Mesenteric fat pad (tissue), 1 donor: ENCODE data around the gene KRTAP19-7. TPM values are rescaled to one million over a fixed set of nuclear protein-coding genes. Genes with fewer than 3 reads are reported as not detected.

Source experiments
- total RNA-seq: library from RNA; stranded (reverse); fragmentation: NEBNext Ultra II Directional; extraction: Animal tissue kit (Norgen Biotek cat#: 25700); gene quantifications from one replicate; pipeline ENCODE4 v1.2.1, GENCODE V29; 2021
- donor health status: DM: yes; HTN: yes; CAD: no.

Gene KRTAP19-7
- total RNA-seq, 1 donor from 2014 or later: not detected

Other genes starting within 250 kb of the KRTAP19-7 start
- not detected for gene KRTAP26-1, start 241.0 kb downstream of the KRTAP19-7 start, total RNA-seq
- not detected for gene KRTAP27-1, start 223.6 kb downstream of the KRTAP19-7 start, total RNA-seq
- not detected for gene KRTAP23-1, start 212.7 kb downstream of the KRTAP19-7 start, total RNA-seq
- not detected for gene KRTAP13-2, start 189.0 kb downstream of the KRTAP19-7 start, total RNA-seq
- gene KRTAP13-1, start 165.3 kb downstream of the KRTAP19-7 start, total RNA-seq: not detected
- gene KRTAP13-3, start 135.4 kb downstream of the KRTAP19-7 start, total RNA-seq: not detected
- gene KRTAP13-4, start 131.1 kb downstream of the KRTAP19-7 start, total RNA-seq: not detected
- not detected for gene KRTAP15-1, start 121.0 kb downstream of the KRTAP19-7 start, total RNA-seq
- not detected for gene KRTAP19-1, start 80.9 kb downstream of the KRTAP19-7 start, total RNA-seq
- not detected for gene KRTAP19-2, start 73.9 kb downstream of the KRTAP19-7 start, total RNA-seq
- not detected for gene KRTAP19-3, start 69.3 kb downstream of the KRTAP19-7 start, total RNA-seq
- gene KRTAP19-4, start 64.1 kb downstream of the KRTAP19-7 start, total RNA-seq: not detected
- gene KRTAP19-5, start 59.2 kb downstream of the KRTAP19-7 start, total RNA-seq: not detected
- not detected for gene KRTAP19-6, start 19.4 kb downstream of the KRTAP19-7 start, total RNA-seq
- not detected for gene KRTAP22-2, start 29.1 kb upstream of the KRTAP19-7 start, total RNA-seq
- not detected for gene KRTAP6-3, start 31.1 kb upstream of the KRTAP19-7 start, total RNA-seq
- gene KRTAP6-2, start 37.6 kb upstream of the KRTAP19-7 start, total RNA-seq: not detected
- not detected for gene KRTAP22-1, start 39.8 kb upstream of the KRTAP19-7 start, total RNA-seq
- not detected for gene KRTAP6-1, start 52.6 kb upstream of the KRTAP19-7 start, total RNA-seq
- not detected for gene KRTAP20-1, start 55.1 kb upstream of the KRTAP19-7 start, total RNA-seq
- gene KRTAP20-4, start 59.3 kb upstream of the KRTAP19-7 start, total RNA-seq: not detected
- not detected for gene KRTAP20-2, start 73.9 kb upstream of the KRTAP19-7 start, total RNA-seq
- gene KRTAP20-3, start 81.5 kb upstream of the KRTAP19-7 start, total RNA-seq: not detected
- gene KRTAP21-3, start 157.5 kb upstream of the KRTAP19-7 start, total RNA-seq: not detected
- not detected for gene KRTAP21-2, start 185.9 kb upstream of the KRTAP19-7 start, total RNA-seq
- gene KRTAP21-1, start 194.1 kb upstream of the KRTAP19-7 start, total RNA-seq: not detected